ENCODE measurements around the gene TRIM44. TPM values are rescaled to one million over a fixed set of nuclear protein-coding genes. Genes with fewer than 3 reads are reported as not detected.

TRIM44 gene
- total and polyA plus RNA-seq, 2 donors = 7.4 to 18.7 TPM

DNA sequence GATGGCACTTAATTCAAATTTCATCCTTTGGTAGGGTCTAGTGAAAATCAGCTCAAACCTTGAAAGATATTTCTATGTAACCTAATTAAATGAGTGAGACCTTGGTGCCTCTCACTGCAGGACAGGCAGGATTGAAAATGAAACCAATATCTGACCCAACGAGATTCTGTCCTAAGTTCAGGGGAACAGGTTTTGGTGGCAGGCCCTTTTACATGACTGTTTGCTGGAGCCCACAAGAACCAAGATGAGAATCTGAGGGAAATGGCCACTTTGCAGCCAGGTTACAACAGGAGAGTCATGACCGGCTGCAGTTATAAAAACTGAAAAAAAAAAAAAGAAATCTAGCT, 130.2 kb downstream of the TRIM44 start:
- peaks cover 0 to 3% of the 10 kb centered on the region in 2 donors for H3K36me3 ChIP-seq (ENCODE audit: control insufficient read depth in 2 of 2, insufficient read depth in 2 of 2, low read length in 1 of 2)
- no peaks in the 10 kb centered on the region for H3K27me3 ChIP-seq (ENCODE audit: control insufficient read depth in 2 of 2, insufficient read depth in 1 of 2, low read length in 1 of 2)
- no peaks in the 10 kb centered on the region for H3K9me3 ChIP-seq (ENCODE audit: control insufficient read depth in 2 of 2, insufficient read depth in 1 of 2, low read length in 1 of 2)
- WGBS = 96% methylated on average over 2 of the region's 2 CpGs
- no peak for DNase-seq (ENCODE audit: low read depth in 6 of 9, low spot score in 9 of 9)
- no peaks in the 10 kb centered on the region for H3K4me1 ChIP-seq (ENCODE audit: control insufficient read depth in 2 of 2, insufficient read depth in 2 of 2, low read length in 2 of 2)
- H3K27ac ChIP-seq (ENCODE audit: low read depth in 1 of 2, low read length in 1 of 2) = no peak overlapping the region
- no peak overlapping the region for H3K4me3 ChIP-seq (ENCODE audit: low read length in 2 of 2)

DNA sequence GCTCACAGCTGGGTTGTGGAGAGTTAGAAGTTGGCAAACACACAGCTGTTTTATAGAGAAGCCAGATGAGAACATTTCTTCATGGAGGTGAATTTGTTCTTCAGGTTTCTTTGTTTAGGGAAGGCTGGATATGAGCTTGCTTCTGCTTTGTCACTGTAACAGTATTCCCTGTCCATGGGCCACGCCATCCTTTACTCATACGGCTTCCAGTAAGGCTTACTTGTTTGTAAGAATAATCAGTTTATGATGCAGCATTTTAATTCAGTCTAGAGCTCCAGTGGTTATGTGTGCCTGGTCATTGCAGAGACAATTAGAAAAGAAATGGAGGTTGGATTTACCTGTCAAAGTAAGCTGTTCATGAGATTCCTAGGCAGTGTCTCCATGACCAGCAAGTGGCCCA, 131.8 kb downstream of the TRIM44 start:
- no peak for DNase-seq (ENCODE audit: low read depth in 6 of 9, low spot score in 9 of 9)
- H3K9me3 ChIP-seq (ENCODE audit: control insufficient read depth in 2 of 2, insufficient read depth in 1 of 2, low read length in 1 of 2) = no peaks in the 10 kb centered on the region
- no peak overlapping the region for H3K27ac ChIP-seq (ENCODE audit: low read depth in 1 of 2, low read length in 1 of 2)
- H3K36me3 ChIP-seq (ENCODE audit: control insufficient read depth in 2 of 2, insufficient read depth in 2 of 2, low read length in 1 of 2) = peaks cover 0 to 3% of the 10 kb centered on the region in 2 donors
- no peaks in the 10 kb centered on the region for H3K4me1 ChIP-seq (ENCODE audit: control insufficient read depth in 2 of 2, insufficient read depth in 2 of 2, low read length in 2 of 2)
- WGBS = 93% methylated on average over 2 of the region's 2 CpGs
- H3K27me3 ChIP-seq (ENCODE audit: control insufficient read depth in 2 of 2, insufficient read depth in 1 of 2, low read length in 1 of 2) = no peaks in the 10 kb centered on the region
- no peak overlapping the region for H3K4me3 ChIP-seq (ENCODE audit: low read length in 2 of 2)

DNA sequence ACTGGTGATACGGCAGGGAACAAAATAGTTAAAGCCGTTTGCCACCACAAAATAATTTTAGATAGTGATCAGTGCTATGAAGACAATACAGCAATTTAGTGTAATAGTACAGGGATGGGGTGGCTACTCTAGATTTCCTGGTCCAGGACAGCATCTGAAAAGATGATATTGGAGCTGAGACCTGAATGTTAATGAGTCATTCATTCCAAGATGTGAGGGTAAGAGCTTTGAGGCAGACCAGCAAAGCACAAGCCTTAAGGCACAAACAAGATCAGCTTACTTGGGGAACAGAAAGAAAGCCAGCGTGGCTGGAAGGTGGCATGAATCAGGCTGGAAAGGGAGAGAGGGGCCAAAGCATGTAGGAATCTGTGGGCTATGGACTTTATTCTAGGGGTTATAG, 132.3 kb downstream of the TRIM44 start:
- WGBS = 99% methylated on average over 3 of the region's 3 CpGs
- peaks cover 0 to 3% of the 10 kb centered on the region in 2 donors for H3K36me3 ChIP-seq (ENCODE audit: control insufficient read depth in 2 of 2, insufficient read depth in 2 of 2, low read length in 1 of 2)
- H3K4me3 ChIP-seq (ENCODE audit: low read length in 2 of 2) = no peak overlapping the region
- DNase-seq (ENCODE audit: low read depth in 6 of 9, low spot score in 9 of 9) = no peak
- no peaks in the 10 kb centered on the region for H3K4me1 ChIP-seq (ENCODE audit: control insufficient read depth in 2 of 2, insufficient read depth in 2 of 2, low read length in 2 of 2)
- no peak overlapping the region for H3K27ac ChIP-seq (ENCODE audit: low read depth in 1 of 2, low read length in 1 of 2)
- H3K9me3 ChIP-seq (ENCODE audit: control insufficient read depth in 2 of 2, insufficient read depth in 1 of 2, low read length in 1 of 2) = no peaks in the 10 kb centered on the region
- no peaks in the 10 kb centered on the region for H3K27me3 ChIP-seq (ENCODE audit: control insufficient read depth in 2 of 2, insufficient read depth in 1 of 2, low read length in 1 of 2)

DNA sequence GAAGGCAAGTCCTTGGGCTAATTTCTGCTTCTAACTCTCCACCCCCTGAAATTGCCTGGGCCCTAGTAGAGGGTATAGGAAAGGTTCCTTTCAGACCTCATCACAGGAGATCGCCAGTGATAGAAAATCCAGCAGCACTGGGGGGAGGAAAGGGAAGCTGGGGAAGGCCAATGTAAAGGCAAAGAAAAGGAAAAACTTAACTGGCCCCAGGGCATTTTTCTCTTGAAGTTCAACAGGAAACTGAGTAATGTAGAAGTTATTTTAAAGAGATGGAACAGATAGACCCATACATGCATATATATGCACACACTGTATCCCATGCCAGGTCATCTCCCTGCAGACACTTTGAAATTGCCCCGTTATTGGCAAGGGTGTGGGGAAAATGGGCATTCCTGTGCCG, 134.0 kb downstream of the TRIM44 start:
- 93% methylated on average over 3 of the region's 3 CpGs for WGBS
- H3K4me1 ChIP-seq (ENCODE audit: control insufficient read depth in 2 of 2, insufficient read depth in 2 of 2, low read length in 2 of 2) = no peaks in the 10 kb centered on the region

DNA sequence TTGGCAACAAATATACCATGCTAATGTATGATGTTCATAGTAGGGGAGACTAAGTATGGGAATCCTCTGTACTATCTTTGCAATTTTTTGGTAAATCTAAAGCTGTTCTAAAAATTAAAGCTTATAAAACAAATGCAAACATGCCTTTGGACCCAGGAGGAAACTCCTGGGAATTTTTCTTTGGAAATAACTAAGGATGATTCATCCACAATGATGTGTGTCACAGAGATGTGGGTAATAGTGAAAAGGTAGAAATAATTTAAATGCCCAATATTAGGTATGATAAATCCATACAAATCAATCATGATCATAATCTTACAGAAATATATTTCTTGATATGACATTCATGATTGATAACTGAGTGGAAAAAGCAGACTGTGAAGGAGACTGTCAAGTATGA, 135.8 kb downstream of the TRIM44 start:
- DNase-seq (ENCODE audit: low read depth in 6 of 9, low spot score in 9 of 9) = no peak
- Histone ChIP-seq H3K27ac (ENCODE audit: low read depth in 1 of 2, low read length in 1 of 2) (no peak overlapping the region), H3K4me3 (ENCODE audit: low read length in 2 of 2) (no peak overlapping the region)

More for the DNA sequence above, 134.0 kb downstream of the TRIM44 start:
- Histone ChIP-seq H3K4me3 (ENCODE audit: low read length in 2 of 2) (no peak overlapping the region), H3K27me3 (ENCODE audit: control insufficient read depth in 2 of 2, insufficient read depth in 1 of 2, low read length in 1 of 2) (no peaks in the 10 kb centered on the region), H3K36me3 (ENCODE audit: control insufficient read depth in 2 of 2, insufficient read depth in 2 of 2, low read length in 1 of 2) (no peaks in the 10 kb centered on the region), H3K9me3 (ENCODE audit: control insufficient read depth in 2 of 2, insufficient read depth in 1 of 2, low read length in 1 of 2) (no peaks in the 10 kb centered on the region), H3K27ac (ENCODE audit: low read depth in 1 of 2, low read length in 1 of 2) (no peak overlapping the region)
- DNase-seq (ENCODE audit: low read depth in 6 of 9, low spot score in 9 of 9) = no peak

DNA sequence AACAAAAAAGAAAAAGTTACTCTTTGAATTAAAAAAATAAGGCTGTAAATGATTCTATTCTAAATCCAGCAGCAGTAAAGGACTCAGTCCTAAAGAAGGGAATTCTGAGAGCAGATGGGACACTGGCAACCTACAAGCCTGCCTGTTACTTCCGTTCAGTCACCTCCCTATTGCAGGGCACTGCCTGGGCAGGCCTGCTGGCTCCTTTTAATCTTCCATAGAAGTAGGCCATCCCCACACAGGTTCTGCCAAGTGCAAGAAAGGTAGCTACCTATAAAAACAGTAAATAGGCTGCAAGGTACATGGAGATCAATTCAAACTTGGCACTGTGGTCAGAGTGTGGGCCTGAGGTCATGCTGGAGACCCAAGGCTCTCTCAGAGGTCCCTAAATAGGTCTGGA, 136.4 kb downstream of the TRIM44 start:
- peak overlapping the region in 1 of 2 donors; percentile 34 for H3K27ac ChIP-seq (ENCODE audit: low read depth in 1 of 2, low read length in 1 of 2)
- no peak for DNase-seq (ENCODE audit: low read depth in 6 of 9, low spot score in 9 of 9)
- H3K27me3 ChIP-seq (ENCODE audit: control insufficient read depth in 2 of 2, insufficient read depth in 1 of 2, low read length in 1 of 2) = no peaks in the 10 kb centered on the region
- no peaks in the 10 kb centered on the region for H3K9me3 ChIP-seq (ENCODE audit: control insufficient read depth in 2 of 2, insufficient read depth in 1 of 2, low read length in 1 of 2)
- 94% methylated on average over 1 of the region's 1 CpG for WGBS
- no peaks in the 10 kb centered on the region for H3K4me1 ChIP-seq (ENCODE audit: control insufficient read depth in 2 of 2, insufficient read depth in 2 of 2, low read length in 2 of 2)
- no peaks in the 10 kb centered on the region for H3K36me3 ChIP-seq (ENCODE audit: control insufficient read depth in 2 of 2, insufficient read depth in 2 of 2, low read length in 1 of 2)
- no peak overlapping the region for H3K4me3 ChIP-seq (ENCODE audit: low read length in 2 of 2)

More for the DNA sequence above, 135.8 kb downstream of the TRIM44 start:
- Histone ChIP-seq H3K36me3 (ENCODE audit: control insufficient read depth in 2 of 2, insufficient read depth in 2 of 2, low read length in 1 of 2) (no peaks in the 10 kb centered on the region), H3K27me3 (ENCODE audit: control insufficient read depth in 2 of 2, insufficient read depth in 1 of 2, low read length in 1 of 2) (no peaks in the 10 kb centered on the region), H3K9me3 (ENCODE audit: control insufficient read depth in 2 of 2, insufficient read depth in 1 of 2, low read length in 1 of 2) (no peaks in the 10 kb centered on the region), H3K4me1 (ENCODE audit: control insufficient read depth in 2 of 2, insufficient read depth in 2 of 2, low read length in 2 of 2) (no peaks in the 10 kb centered on the region)

DNA sequence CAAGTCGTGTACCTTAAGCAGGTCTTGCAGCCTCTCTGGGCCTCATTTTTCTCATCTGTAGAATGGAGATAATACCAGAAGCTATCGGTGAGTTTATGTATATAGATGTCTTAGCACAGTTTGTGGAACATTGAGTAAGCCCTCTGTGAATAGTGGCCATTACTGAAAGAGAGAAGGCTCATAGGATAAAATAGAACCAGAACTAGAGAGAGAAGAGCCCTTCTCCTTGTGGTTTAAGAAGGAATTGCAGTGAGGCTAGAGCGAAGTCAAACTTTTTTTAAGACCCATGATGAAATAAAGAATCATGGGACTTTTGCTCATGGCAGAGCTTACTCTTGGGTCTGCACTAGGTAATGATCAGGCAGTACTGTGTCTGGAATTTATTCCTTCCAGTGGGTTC, 137.1 kb downstream of the TRIM44 start:
- Histone ChIP-seq H3K36me3 (ENCODE audit: control insufficient read depth in 2 of 2, insufficient read depth in 2 of 2, low read length in 1 of 2) (no peaks in the 10 kb centered on the region), H3K27me3 (ENCODE audit: control insufficient read depth in 2 of 2, insufficient read depth in 1 of 2, low read length in 1 of 2) (no peaks in the 10 kb centered on the region), H3K4me3 (ENCODE audit: low read length in 2 of 2) (no peak overlapping the region), H3K27ac (ENCODE audit: low read depth in 1 of 2, low read length in 1 of 2) (no peak overlapping the region), H3K4me1 (ENCODE audit: control insufficient read depth in 2 of 2, insufficient read depth in 2 of 2, low read length in 2 of 2) (no peaks in the 10 kb centered on the region), H3K9me3 (ENCODE audit: control insufficient read depth in 2 of 2, insufficient read depth in 1 of 2, low read length in 1 of 2) (no peaks in the 10 kb centered on the region)
- no peak for DNase-seq (ENCODE audit: low read depth in 6 of 9, low spot score in 9 of 9)
- WGBS = over 99% methylated on average over 3 of the region's 3 CpGs

DNA sequence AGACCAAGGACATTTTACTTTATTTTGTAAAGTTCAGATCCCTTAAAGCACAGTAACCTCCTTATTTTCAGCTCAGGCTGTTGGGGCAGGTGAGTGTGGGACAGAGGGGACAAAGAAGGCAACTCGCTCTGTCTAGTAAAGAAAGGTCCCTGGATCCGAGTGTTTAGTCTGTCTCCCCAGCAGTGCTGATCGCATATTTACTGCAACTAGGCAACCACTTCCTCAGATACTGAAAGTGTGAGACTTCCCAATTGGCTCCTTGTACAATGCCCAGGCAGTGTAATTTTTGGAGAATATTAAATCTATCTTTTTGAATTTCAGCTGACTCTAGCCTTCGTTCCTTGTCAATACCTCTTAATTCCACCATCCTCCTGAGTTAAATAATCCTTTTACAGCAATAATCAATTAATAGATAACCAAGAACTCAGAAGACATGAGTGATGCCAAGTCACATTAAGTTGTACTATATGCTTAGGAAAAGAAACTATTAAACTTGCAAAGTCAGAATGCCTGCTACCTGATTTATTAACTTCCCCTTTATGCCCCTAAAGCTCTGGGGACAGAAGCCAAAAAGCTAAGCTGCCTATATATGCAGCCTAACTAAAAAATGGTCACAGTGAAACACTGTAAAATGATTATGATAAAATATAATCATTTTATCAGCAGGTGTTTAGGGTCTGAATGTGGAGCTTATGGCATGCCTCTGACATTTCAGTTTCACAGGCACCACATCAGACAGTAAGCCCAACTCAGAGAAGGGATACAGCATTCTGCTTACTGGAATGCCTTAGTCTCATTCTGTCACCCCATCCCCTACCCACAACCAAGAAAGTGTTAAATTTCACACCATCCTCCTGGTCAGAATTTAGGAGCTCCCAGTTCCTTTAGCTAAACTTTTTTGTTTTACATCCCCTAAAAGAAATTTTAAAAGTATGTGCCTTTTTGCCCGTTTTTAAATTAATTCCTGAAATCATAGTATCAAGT, 138.7 kb downstream of the TRIM44 start:
- Histone ChIP-seq H3K4me1 (ENCODE audit: control insufficient read depth in 2 of 2, insufficient read depth in 2 of 2, low read length in 2 of 2) (no peaks in the 10 kb centered on the region), H3K4me3 (ENCODE audit: low read length in 2 of 2) (no peak overlapping the region), H3K9me3 (ENCODE audit: control insufficient read depth in 2 of 2, insufficient read depth in 1 of 2, low read length in 1 of 2) (no peaks in the 10 kb centered on the region), H3K36me3 (ENCODE audit: control insufficient read depth in 2 of 2, insufficient read depth in 2 of 2, low read length in 1 of 2) (no peaks in the 10 kb centered on the region), H3K27me3 (ENCODE audit: control insufficient read depth in 2 of 2, insufficient read depth in 1 of 2, low read length in 1 of 2) (no peaks in the 10 kb centered on the region), H3K27ac (ENCODE audit: low read depth in 1 of 2, low read length in 1 of 2) (no peak overlapping the region)
- peak in 2 of 9 donors; percentile 11 to 20 for DNase-seq (ENCODE audit: low read depth in 6 of 9, low spot score in 9 of 9)
- 57% methylated on average over 5 of the region's 5 CpGs for WGBS

DNA sequence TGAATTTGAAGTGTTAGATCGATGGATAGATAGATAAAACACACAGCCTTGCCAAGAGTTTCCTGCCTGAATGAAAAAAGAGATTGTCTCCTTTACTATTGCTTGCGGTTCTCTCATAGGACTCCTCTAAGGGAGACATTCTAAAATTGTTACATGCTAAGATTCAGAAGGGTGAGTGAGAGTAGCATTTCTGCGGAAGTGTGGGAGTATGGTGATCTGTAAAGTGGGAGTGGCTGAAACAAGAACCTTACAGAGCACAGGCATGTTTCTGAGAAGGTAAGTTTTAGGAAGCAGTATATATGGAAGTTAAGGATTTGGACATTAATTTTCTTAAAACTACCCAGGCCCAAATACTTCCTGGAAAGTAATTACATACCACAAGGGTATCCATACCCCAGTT, 139.6 kb downstream of the TRIM44 start:
- Histone ChIP-seq H3K9me3 (ENCODE audit: control insufficient read depth in 2 of 2, insufficient read depth in 1 of 2, low read length in 1 of 2) (no peaks in the 10 kb centered on the region), H3K27me3 (ENCODE audit: control insufficient read depth in 2 of 2, insufficient read depth in 1 of 2, low read length in 1 of 2) (no peaks in the 10 kb centered on the region), H3K36me3 (ENCODE audit: control insufficient read depth in 2 of 2, insufficient read depth in 2 of 2, low read length in 1 of 2) (peaks cover 0 to 3% of the 10 kb centered on the region in 2 donors), H3K27ac (ENCODE audit: low read depth in 1 of 2, low read length in 1 of 2) (no peak overlapping the region), H3K4me1 (ENCODE audit: control insufficient read depth in 2 of 2, insufficient read depth in 2 of 2, low read length in 2 of 2) (no peaks in the 10 kb centered on the region), H3K4me3 (ENCODE audit: low read length in 2 of 2) (no peak overlapping the region)
- 80% methylated on average over 3 of the region's 3 CpGs for WGBS
- no peak for DNase-seq (ENCODE audit: low read depth in 6 of 9, low spot score in 9 of 9)
